ENCODE results near the gene EIPR1.
"Not testable (repeated sequence)": the region's sequence is repeated elsewhere in the genome, so short reads cannot be mapped to it uniquely, and the experiment has no call there.

Gene EIPR1

GRCh38 chr2:3287896-3288295 is 89.7 kb downstream of the EIPR1 start:
- DNase-seq (ENCODE audit: low read depth): no peak

- not testable (repeated sequence) for DNase-seq (ENCODE audit: low read depth)
Observed at GRCh38 chr2:3286646-3287036, 91.0 kb downstream of the EIPR1 start.

GRCh38 chr2:3285901-3286645 is 91.5 kb downstream of the EIPR1 start:
- no peak for DNase-seq (ENCODE audit: low read depth)

- no peak for DNase-seq (ENCODE audit: low read depth)
Observed at GRCh38 chr2:3284657-3285630, 92.7 kb downstream of the EIPR1 start.

GRCh38 chr2:3283876-3284656 is 93.6 kb downstream of the EIPR1 start:
- not testable (repeated sequence) for DNase-seq (ENCODE audit: low read depth)

GRCh38 chr2:3283206-3283605 is 94.4 kb downstream of the EIPR1 start:
- no peak for DNase-seq (ENCODE audit: low read depth)

GRCh38 chr2:3282056-3282998 is 95.3 kb downstream of the EIPR1 start:
- no peak for DNase-seq (ENCODE audit: low read depth)

- DNase-seq (ENCODE audit: low read depth): no peak
Observed at GRCh38 chr2:3280683-3281520, 96.7 kb downstream of the EIPR1 start.

- DNase-seq (ENCODE audit: low read depth): no peak
Observed at GRCh38 chr2:3280197-3280596, 97.4 kb downstream of the EIPR1 start.

GRCh38 chr2:3279236-3279960 is 98.2 kb downstream of the EIPR1 start:
- DNase-seq (ENCODE audit: low read depth): no peak

GRCh38 chr2:3278521-3279218 is 98.9 kb downstream of the EIPR1 start:
- DNase-seq (ENCODE audit: low read depth): no peak

- no peak for DNase-seq (ENCODE audit: low read depth)
Observed at GRCh38 chr2:3277748-3278520, 99.7 kb downstream of the EIPR1 start.

GRCh38 chr2:3277050-3277747 is 100.4 kb downstream of the EIPR1 start:
- no peak for DNase-seq (ENCODE audit: low read depth)

- no peak for DNase-seq (ENCODE audit: low read depth)
Observed at GRCh38 chr2:3272761-3273160, 104.9 kb downstream of the EIPR1 start.

GRCh38 chr2:3270095-3270478 is 107.5 kb downstream of the EIPR1 start:
- no peak for DNase-seq (ENCODE audit: low read depth)

- DNase-seq (ENCODE audit: low read depth): no peak
Observed at GRCh38 chr2:3269425-3270094, 108.1 kb downstream of the EIPR1 start.

- DNase-seq (ENCODE audit: low read depth): no peak
Observed at GRCh38 chr2:3268705-3269029, 109.0 kb downstream of the EIPR1 start.

All from fibroblast of the conjunctiva (primary cell).